Measurements from ENCODE around the gene OGDH. TPM values are rescaled to one million over a fixed set of nuclear protein-coding genes. Genes with fewer than 3 reads are reported as not detected.
A peak's percentile ranks its signal among the peaks of the same experiment; 100 is the strongest.

The OGDH gene
- total RNA-seq, 2 experiments from 2014 or later, result 113 to 114 TPM

- CTCF ChIA-PET, result no interaction called here
- H3K9me3 Mint-ChIP-seq (ENCODE audit: insufficient read depth), result no peaks in the 10 kb centered on the region
- no peaks in the 10 kb centered on the region for H3K27me3 Mint-ChIP-seq (ENCODE audit: low read depth)
- ATAC-seq, result no peak
- H3K4me1 Mint-ChIP-seq (ENCODE audit: low read depth), result peaks cover 18% of the 10 kb centered on the region
- H3K36me3 Mint-ChIP-seq (ENCODE audit: low read depth), result no peaks in the 10 kb centered on the region
- no peak overlapping the region for H3K4me3 Mint-ChIP-seq
- no peak for DNase-seq
- no peak overlapping the region for H3K27ac Mint-ChIP-seq
- POLR2A ChIA-PET, result no interaction called here
Observed at GRCh38 chr7:44738051-44738723, 131.8 kb downstream of the OGDH start.

GRCh38 chr7:44738876-44739665 is 132.6 kb downstream of the OGDH start:
- no peak for DNase-seq

DNA sequence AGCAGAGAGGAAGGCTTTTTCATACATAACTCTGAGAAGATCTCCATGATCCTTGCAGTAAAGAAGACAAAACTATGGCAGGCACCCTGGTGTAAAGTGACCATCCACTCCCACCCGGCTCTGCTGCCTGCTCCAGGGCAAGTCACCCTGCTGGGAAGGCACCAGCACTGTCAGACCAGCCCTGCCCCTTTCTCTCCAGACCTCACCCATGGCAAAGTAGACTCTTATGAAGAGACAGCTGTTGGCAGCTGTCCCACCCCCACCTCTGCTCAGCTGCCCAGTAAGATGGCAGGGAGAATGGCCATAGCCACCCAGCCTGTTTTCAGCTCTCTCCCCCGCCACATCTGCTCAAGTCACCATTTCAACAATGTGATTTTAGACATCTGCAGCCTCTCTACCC is 133.6 kb downstream of the OGDH start:
- Mint-ChIP-seq H3K36me3 (ENCODE audit: low read depth) (no peaks in the 10 kb centered on the region), H3K4me1 (ENCODE audit: low read depth) (peaks cover 18% of the 10 kb centered on the region), H3K27me3 (ENCODE audit: low read depth) (no peaks in the 10 kb centered on the region), H3K4me3 (no peak overlapping the region), H3K9me3 (ENCODE audit: insufficient read depth) (no peaks in the 10 kb centered on the region), H3K27ac (no peak overlapping the region)
- DNase-seq (no peak), ATAC-seq (no peak)
- CTCF ChIA-PET, result interaction anchor here (1.3 kb wide), 1 partner anchor 152 kb away, joined by 3 read pairs; no protein-coding TSS in a partner anchor
- POLR2A ChIA-PET, result no interaction called here

More at GRCh38 chr7:44738876-44739665, 132.6 kb downstream of the OGDH start:
- H3K9me3 Mint-ChIP-seq (ENCODE audit: insufficient read depth), result no peaks in the 10 kb centered on the region
- H3K4me3 Mint-ChIP-seq, result no peak overlapping the region
- CTCF ChIA-PET, result interaction anchor here (0.6 to 1.3 kb wide), 2 partner anchors 98 to 151 kb away, joined by 3 read pairs; no protein-coding TSS in a partner anchor
- no peaks in the 10 kb centered on the region for H3K36me3 Mint-ChIP-seq (ENCODE audit: low read depth)
- no peaks in the 10 kb centered on the region for H3K27me3 Mint-ChIP-seq (ENCODE audit: low read depth)
- peaks cover 21% of the 10 kb centered on the region for H3K4me1 Mint-ChIP-seq (ENCODE audit: low read depth)
- POLR2A ChIA-PET, result interaction anchor here (0.9 kb wide), 1 partner anchor 10 kb away, joined by 3 read pairs; no protein-coding TSS in a partner anchor
- H3K27ac Mint-ChIP-seq, result no peak overlapping the region
- ATAC-seq, result no peak

DNA sequence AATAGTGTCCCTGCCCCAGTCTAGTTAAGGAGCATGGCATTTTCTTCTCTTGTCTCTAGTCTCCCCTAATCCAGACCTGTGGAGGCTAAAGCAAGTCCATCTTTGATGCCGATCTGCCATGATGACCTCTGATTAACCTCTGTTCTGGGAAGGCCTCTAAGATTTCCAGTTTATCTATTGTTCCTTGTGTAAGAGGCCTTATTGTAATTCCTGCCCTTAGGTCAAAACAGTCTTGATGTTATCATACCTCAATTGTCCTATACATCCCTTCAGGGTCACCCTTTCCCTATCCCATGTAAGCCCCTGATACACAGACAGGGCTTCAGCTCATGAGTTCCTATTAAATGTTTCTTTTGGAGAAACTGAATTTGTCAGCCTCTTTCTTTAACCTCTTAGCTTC is 137.3 kb downstream of the OGDH start:
- Mint-ChIP-seq H3K4me1 (ENCODE audit: low read depth) (peaks cover 17% of the 10 kb centered on the region), H3K36me3 (ENCODE audit: low read depth) (no peaks in the 10 kb centered on the region), H3K27ac (no peak overlapping the region), H3K9me3 (ENCODE audit: insufficient read depth) (no peaks in the 10 kb centered on the region), H3K27me3 (ENCODE audit: low read depth) (no peaks in the 10 kb centered on the region), H3K4me3 (no peak overlapping the region)
- no peak for ATAC-seq
- DNase-seq, result no peak
- ChIA-PET CTCF (no interaction called here), POLR2A (no interaction called here)

DNA sequence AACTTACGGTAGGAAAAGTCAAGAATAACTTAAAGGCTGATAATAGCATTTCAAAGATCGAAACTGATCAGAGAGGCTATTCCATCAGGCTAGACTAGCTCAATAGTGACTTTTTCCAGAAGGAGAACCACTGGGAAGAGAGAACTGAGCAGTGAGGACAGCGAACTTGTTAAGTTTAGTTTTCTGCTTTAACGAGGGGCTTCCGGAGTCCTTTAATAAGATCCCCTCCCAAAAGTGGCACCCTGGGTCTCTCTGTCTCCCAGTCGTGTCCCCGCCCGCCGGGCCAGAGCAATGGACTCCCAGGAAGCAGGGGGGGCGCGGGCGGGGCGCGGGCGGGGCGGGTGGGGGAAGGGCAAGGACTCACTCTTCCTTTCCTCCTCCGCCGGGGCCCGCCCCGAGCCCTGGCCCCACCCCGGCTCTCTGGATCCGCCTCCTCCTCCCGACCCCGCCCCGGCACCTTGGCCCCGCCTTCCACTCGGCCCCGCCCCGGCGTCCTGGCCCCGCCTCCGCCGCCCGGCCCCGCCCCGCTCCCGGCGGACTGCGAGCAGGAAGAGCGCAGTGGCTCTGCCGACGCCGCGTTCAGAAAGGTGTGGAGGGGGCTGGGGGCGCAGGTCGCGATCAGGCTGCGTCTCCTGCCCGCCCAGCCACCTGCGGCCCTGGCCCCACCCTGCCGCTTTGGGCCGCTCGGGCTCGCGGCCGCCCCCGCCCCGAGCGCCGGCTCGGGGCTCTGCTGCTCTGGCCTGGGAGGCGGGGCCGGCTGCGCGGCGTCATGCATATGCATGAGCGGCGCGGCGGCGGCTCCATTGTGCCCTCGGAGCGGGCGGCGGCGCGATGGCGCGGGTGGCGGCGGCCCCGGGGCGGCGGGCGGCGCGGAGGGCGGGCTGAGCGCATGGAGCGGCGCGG is 141.9 kb downstream of the OGDH start, which contains the start of gene ZMIZ2:
Gene ZMIZ2, plus strand, starts transcription at position 803 of the 903 bp plus-strand sequence. CDS start 7,403 bp downstream, outside the sequence.
- CTCF ChIA-PET, result interaction anchor here (0.6 to 1.1 kb wide), 3 partner anchors 116 to 167 kb away, joined by 3 to 4 read pairs (median 3); partner anchors contain the start of gene TMED4

GRCh38 chr7:44748948-44749731 is 142.7 kb downstream of the OGDH start:
- Mint-ChIP-seq H3K27me3 (ENCODE audit: low read depth) (no peaks in the 10 kb centered on the region), H3K4me1 (ENCODE audit: low read depth) (peaks cover 34% of the 10 kb centered on the region), H3K4me3 (peak overlapping the region; percentile 74), H3K9me3 (ENCODE audit: insufficient read depth) (no peaks in the 10 kb centered on the region), H3K36me3 (ENCODE audit: low read depth) (peaks cover 13% of the 10 kb centered on the region), H3K27ac (peak overlapping the region; percentile 74)
- DNase-seq (peak; percentile 36), ATAC-seq (peak; percentile 9)
- ChIA-PET POLR2A (interaction anchor here (0.6 to 3.3 kb wide), 8 partner anchors 10 to 143 kb away, joined by 3 to 16 read pairs (median 4); partner anchors contain the start of genes H2AZ2, OGDH and PPIA), CTCF (interaction anchor here (0.7 to 2.3 kb wide), 5 partner anchors 14 to 167 kb away, joined by 3 to 6 read pairs (median 4); partner anchors contain the start of gene TMED4)

More for the DNA sequence above, 141.9 kb downstream of the OGDH start, which contains the start of gene ZMIZ2:
- H3K4me1 Mint-ChIP-seq (ENCODE audit: low read depth), result peaks cover 37% of the 10 kb centered on the region
- peak; percentile 92 for DNase-seq
- no peaks in the 10 kb centered on the region for H3K9me3 Mint-ChIP-seq (ENCODE audit: insufficient read depth)
- H3K27ac Mint-ChIP-seq, result peak within 1 kb of the TSS; percentile 84
- POLR2A ChIA-PET, result interaction anchor here (0.5 to 2.7 kb wide), 3 partner anchors 47 to 140 kb away, joined by 4 to 16 read pairs (median 6); partner anchors contain the start of gene H2AZ2
- peak; percentile 87 for ATAC-seq
- H3K27me3 Mint-ChIP-seq (ENCODE audit: low read depth), result no peaks in the 10 kb centered on the region
- peak within 1 kb of the TSS; percentile 74 for H3K4me3 Mint-ChIP-seq
- peaks cover 13% of the 10 kb centered on the region for H3K36me3 Mint-ChIP-seq (ENCODE audit: low read depth)

DNA sequence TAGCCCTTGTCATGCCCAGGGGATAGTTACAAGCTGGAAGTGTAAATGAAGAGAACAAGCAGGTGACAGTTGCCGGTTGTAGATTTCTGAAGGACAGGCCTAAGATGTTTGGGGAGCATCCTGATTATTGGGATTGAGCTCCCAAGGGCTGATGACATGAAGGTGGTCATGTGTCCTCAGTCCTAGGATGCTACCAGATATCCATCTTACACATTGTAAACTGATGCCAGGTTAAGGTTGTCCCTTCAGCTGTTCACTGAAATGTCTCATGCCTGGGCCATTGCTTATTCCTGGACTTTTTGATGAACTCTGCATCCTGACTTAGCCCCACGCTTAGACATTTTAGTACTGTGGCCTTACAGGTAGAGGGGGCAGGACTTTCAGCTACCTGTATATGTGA is 143.6 kb downstream of the OGDH start:
- ChIA-PET CTCF (interaction anchor here (1.2 to 2.3 kb wide), 4 partner anchors 15 to 162 kb away, joined by 3 to 6 read pairs (median 6); no protein-coding TSS in a partner anchor), POLR2A (interaction anchor here (0.5 to 3.3 kb wide), 12 partner anchors 14 to 224 kb away, joined by 3 to 16 read pairs (median 4); partner anchors contain the start of genes DDX56, H2AZ2, OGDH and PPIA)
- Mint-ChIP-seq H3K27me3 (ENCODE audit: low read depth) (no peaks in the 10 kb centered on the region), H3K9me3 (ENCODE audit: insufficient read depth) (no peaks in the 10 kb centered on the region), H3K4me1 (ENCODE audit: low read depth) (peaks cover 39% of the 10 kb centered on the region), H3K36me3 (ENCODE audit: low read depth) (peaks cover 13% of the 10 kb centered on the region), H3K27ac (peak overlapping the region; percentile 74), H3K4me3 (peak overlapping the region; percentile 74)
- ATAC-seq, result no peak
- no peak for DNase-seq

DNA sequence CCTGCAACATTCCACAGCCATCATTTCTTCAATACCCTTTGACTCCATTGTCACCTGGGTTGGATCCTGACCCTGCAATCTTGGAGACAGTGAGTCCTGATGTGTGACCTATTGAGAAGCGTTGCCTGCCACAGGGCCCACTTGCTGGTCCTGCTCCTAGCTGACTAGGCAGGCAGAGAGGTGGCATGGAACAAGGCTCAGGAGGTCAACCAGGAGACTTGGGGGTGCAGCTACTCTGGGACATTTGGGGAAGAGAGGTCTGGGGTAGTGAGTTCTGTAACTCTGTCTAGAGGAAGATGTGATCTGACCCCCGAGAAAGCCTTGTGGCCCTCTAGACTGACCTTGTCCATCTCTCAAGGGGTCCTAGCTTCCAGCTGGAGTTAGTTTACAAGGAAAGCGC is 144.0 kb downstream of the OGDH start:
- ATAC-seq (no peak), DNase-seq (no peak)
- Mint-ChIP-seq H3K4me1 (ENCODE audit: low read depth) (peaks cover 42% of the 10 kb centered on the region), H3K27ac (peak overlapping the region; percentile 47), H3K4me3 (peak overlapping the region; percentile 74), H3K36me3 (ENCODE audit: low read depth) (peaks cover 13% of the 10 kb centered on the region), H3K27me3 (ENCODE audit: low read depth) (no peaks in the 10 kb centered on the region), H3K9me3 (ENCODE audit: insufficient read depth) (no peaks in the 10 kb centered on the region)
- CTCF ChIA-PET, result interaction anchor here (1.2 to 2.3 kb wide), 4 partner anchors 15 to 162 kb away, joined by 3 to 6 read pairs (median 6); no protein-coding TSS in a partner anchor
- POLR2A ChIA-PET, result interaction anchor here (0.5 to 3.3 kb wide), 12 partner anchors 19 to 223 kb away, joined by 3 to 16 read pairs (median 4); partner anchors contain the start of genes DDX56, H2AZ2, OGDH and PPIA

GRCh38 chr7:44750921-44751571 is 144.6 kb downstream of the OGDH start:
- ChIA-PET POLR2A (interaction anchor here (0.6 to 3.3 kb wide), 11 partner anchors 18 to 223 kb away, joined by 3 to 16 read pairs (median 4); partner anchors contain the start of genes H2AZ2, OGDH, PPIA and TMED4), CTCF (interaction anchor here (0.7 to 2.3 kb wide), 6 partner anchors 16 to 229 kb away, joined by 3 to 6 read pairs (median 4); no protein-coding TSS in a partner anchor)
- ATAC-seq (peak; percentile 6), DNase-seq (peak; percentile 54)
- Mint-ChIP-seq H3K27ac (peak overlapping the region; percentile 47), H3K36me3 (ENCODE audit: low read depth) (peaks cover 13% of the 10 kb centered on the region), H3K4me3 (peak overlapping the region; percentile 16), H3K4me1 (ENCODE audit: low read depth) (peaks cover 42% of the 10 kb centered on the region), H3K9me3 (ENCODE audit: insufficient read depth) (no peaks in the 10 kb centered on the region), H3K27me3 (ENCODE audit: low read depth) (no peaks in the 10 kb centered on the region)

- Mint-ChIP-seq H3K4me1 (ENCODE audit: low read depth) (peaks cover 38% of the 10 kb centered on the region), H3K4me3 (no peak overlapping the region), H3K36me3 (ENCODE audit: low read depth) (peaks cover 16% of the 10 kb centered on the region), H3K27ac (no peak overlapping the region), H3K9me3 (ENCODE audit: insufficient read depth) (no peaks in the 10 kb centered on the region), H3K27me3 (ENCODE audit: low read depth) (no peaks in the 10 kb centered on the region)
- no peak for DNase-seq
- ATAC-seq, result no peak
- CTCF ChIA-PET, result interaction anchor here (0.9 to 1.2 kb wide), 2 partner anchors 19 to 384 kb away, joined by 3 read pairs; no protein-coding TSS in a partner anchor
- POLR2A ChIA-PET, result no interaction called here
Observed at GRCh38 chr7:44752822-44753221, 146.4 kb downstream of the OGDH start.
